PC-9 (cell line): ENCODE measurements around the gene PIGC. TPM values are rescaled to one million over a fixed set of nuclear protein-coding genes. Genes with fewer than 3 reads are reported as not detected.

Experiments
- BruUV-seq: library from RNA; stranded (reverse); fragments of 400-500 nt; replicated peaks from 2 replicates; lab custom pipeline; 2021; lab: Mats Ljungman, UMichigan
- CTCF ChIA-PET: fragments of 300-600 bp; sonication (Branson Sonifier 250); formaldehyde crosslinking; loops from one replicate; lab custom pipeline; 2022; ENCODE audit warnings: antibody characterized with exemption; lab: Charles Lee
- POLR2A ChIA-PET: fragments of 300-600 bp; sonication (Branson Sonifier 250); formaldehyde crosslinking; loops from one replicate; lab custom pipeline; 2022; ENCODE audit warnings: antibody characterized with exemption; ENCODE audit not compliant: unreplicated experiment; lab: Charles Lee
- DNase-seq, 2 experiments: peaks; one replicate each; pipeline versions ENCODE4 v3.0.0 to v3.0.0-alpha.2; 2015 to 2022; ENCODE audit warnings: mixed read lengths in 1 of 2
- H2AFZ ChIP-seq: fragments of 200-600 bp; sonication (generic); 2 replicates; pipeline ENCODE4 v1.8.1; 2017; ENCODE audit warnings: antibody characterized with exemption
- H3F3A ChIP-seq: fragments of 200-600 bp; sonication (generic); 2 replicates; pipeline ENCODE4 v1.8.1; 2017; ENCODE audit warnings: antibody characterized with exemption, mild to moderate bottlenecking, low read depth; ENCODE audit not compliant: insufficient read depth
- H3K27ac ChIP-seq: fragments of 200-600 bp; sonication (generic); 2 replicates; pipeline ENCODE4 v1.6.1; 2016; ENCODE audit warnings: mixed run types
- H3K27me3 ChIP-seq: fragments of 200-600 bp; sonication (generic); 2 replicates; pipeline ENCODE4 v1.6.1; 2016; ENCODE audit warnings: low read depth, mixed run types; ENCODE audit not compliant: insufficient read depth
- H3K36me3 ChIP-seq: fragments of 200-600 bp; sonication (generic); 2 replicates; pipeline ENCODE4 v1.6.1; 2016; ENCODE audit warnings: low read depth, mixed run types
- H3K4me1 ChIP-seq: fragments of 200-600 bp; sonication (generic); replicated peaks from 2 replicates; pipeline ENCODE4 v1.6.1; 2016; ENCODE audit warnings: mixed run types; ENCODE audit not compliant: insufficient read depth
- H3K4me2 ChIP-seq: fragments of 200-600 bp; sonication (generic); 2 replicates; pipeline ENCODE4 v1.6.1; 2017; ENCODE audit warnings: mixed run types
- H3K4me3 ChIP-seq: fragments of 200-600 bp; sonication (generic); 2 replicates; pipeline ENCODE4 v1.6.1; 2016; ENCODE audit warnings: mixed run types
- H3K79me2 ChIP-seq: fragments of 200-600 bp; sonication (generic); 2 replicates; pipeline ENCODE4 v1.6.1; 2017; ENCODE audit warnings: low read depth, mixed run types
- H3K9me2 ChIP-seq: fragments of 200-600 bp; sonication (generic); 2 replicates; pipeline ENCODE4 v1.8.1; 2017; ENCODE audit warnings: mild to moderate bottlenecking; ENCODE audit not compliant: insufficient read depth
- H3K9me3 ChIP-seq: fragments of 200-600 bp; sonication (generic); 2 replicates; pipeline ENCODE4 v1.8.1; 2016; ENCODE audit warnings: low read depth; ENCODE audit not compliant: insufficient read depth
- H4K20me1 ChIP-seq: fragments of 200-600 bp; sonication (generic); 2 replicates; pipeline ENCODE4 v1.8.1; 2017; ENCODE audit not compliant: insufficient read depth
- EZH2 ChIP-seq: fragments of 200-600 bp; sonication (generic); IDR thresholded peaks from 2 replicates; pipeline ENCODE4 v1.8.0; 2017; ENCODE audit warnings: antibody characterized with exemption, low read depth
- intact Hi-C: fragments of 100-400 bp; cut with micrococcal nuclease; formaldehyde crosslinking; loops from one replicate; pipeline ENCODE4 v1.10.0; 2022; ENCODE audit not compliant: unreplicated experiment
- total RNA-seq: library from RNA; stranded (reverse); gene quantifications from 2 replicates; pipeline ENCODE4 v1.2.3, GENCODE V29; 2021
- TF ChIP-seq, protein P1 (sequence below): fragments of 200-600 bp; sonication (generic); conservative IDR thresholded peaks from 2 replicates; pipeline ENCODE4 v1.6.1; 2017; ENCODE audit warnings: mixed run types, antibody characterized with exemption, mild to moderate bottlenecking, moderate library complexity

Gene PIGC
- total RNA-seq, 1 experiment from 2014 or later = 26.5 TPM

GRCh38 chr1:172397633-172398032 is 46.2 kb downstream of the PIGC start:
- intact Hi-C loops = loop anchor here (2.0 to 5.0 kb wide), 3 partner anchors 41 to 305 kb away; no protein-coding TSS in a partner anchor
- TF ChIP-seq, protein P1, sequence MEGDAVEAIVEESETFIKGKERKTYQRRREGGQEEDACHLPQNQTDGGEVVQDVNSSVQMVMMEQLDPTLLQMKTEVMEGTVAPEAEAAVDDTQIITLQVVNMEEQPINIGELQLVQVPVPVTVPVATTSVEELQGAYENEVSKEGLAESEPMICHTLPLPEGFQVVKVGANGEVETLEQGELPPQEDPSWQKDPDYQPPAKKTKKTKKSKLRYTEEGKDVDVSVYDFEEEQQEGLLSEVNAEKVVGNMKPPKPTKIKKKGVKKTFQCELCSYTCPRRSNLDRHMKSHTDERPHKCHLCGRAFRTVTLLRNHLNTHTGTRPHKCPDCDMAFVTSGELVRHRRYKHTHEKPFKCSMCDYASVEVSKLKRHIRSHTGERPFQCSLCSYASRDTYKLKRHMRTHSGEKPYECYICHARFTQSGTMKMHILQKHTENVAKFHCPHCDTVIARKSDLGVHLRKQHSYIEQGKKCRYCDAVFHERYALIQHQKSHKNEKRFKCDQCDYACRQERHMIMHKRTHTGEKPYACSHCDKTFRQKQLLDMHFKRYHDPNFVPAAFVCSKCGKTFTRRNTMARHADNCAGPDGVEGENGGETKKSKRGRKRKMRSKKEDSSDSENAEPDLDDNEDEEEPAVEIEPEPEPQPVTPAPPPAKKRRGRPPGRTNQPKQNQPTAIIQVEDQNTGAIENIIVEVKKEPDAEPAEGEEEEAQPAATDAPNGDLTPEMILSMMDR = no peak
- no peak for TF ChIP-seq EZH2
- H3K79me2 ChIP-seq = no peaks in the 10 kb centered on the region
- CTCF ChIA-PET = interaction anchor here (0.6 kb wide), 1 partner anchor 401 kb away, joined by 3 read pairs; no protein-coding TSS in a partner anchor
- H2AFZ ChIP-seq = no peak overlapping the region
- no peaks in the 10 kb centered on the region for H3K9me3 ChIP-seq
- no peaks in the 10 kb centered on the region for H3K36me3 ChIP-seq
- H3K27me3 ChIP-seq = no peaks in the 10 kb centered on the region
- no peak overlapping the region for H3K4me3 ChIP-seq
- H4K20me1 ChIP-seq = no peaks in the 10 kb centered on the region
- no peak overlapping the region for H3K4me2 ChIP-seq
- H3K9me2 ChIP-seq = no peaks in the 10 kb centered on the region
- no peak for DNase-seq
- POLR2A ChIA-PET = no interaction called here
- no TSS peak for BruUV-seq
- H3K4me1 ChIP-seq = no peaks in the 10 kb centered on the region
- no peak overlapping the region for H3K27ac ChIP-seq
- no peaks in the 10 kb centered on the region for H3F3A ChIP-seq

GRCh38 chr1:172397221-172397620 is 46.6 kb downstream of the PIGC start:
- no TSS peak for BruUV-seq
- POLR2A ChIA-PET = no interaction called here
- no peak for DNase-seq
- CTCF ChIA-PET = no interaction called here
- no peaks in the 10 kb centered on the region for H3K79me2 ChIP-seq
- no peak for TF ChIP-seq EZH2
- TF ChIP-seq, protein P1 = no peak
- H3K27me3 ChIP-seq = no peaks in the 10 kb centered on the region
- no peaks in the 10 kb centered on the region for H3K9me3 ChIP-seq
- H3F3A ChIP-seq = no peaks in the 10 kb centered on the region
- no peak overlapping the region for H3K4me2 ChIP-seq
- no peaks in the 10 kb centered on the region for H4K20me1 ChIP-seq
- H3K4me1 ChIP-seq = no peaks in the 10 kb centered on the region
- H3K9me2 ChIP-seq = no peaks in the 10 kb centered on the region
- intact Hi-C loops = loop anchor here (5.0 kb wide), 1 partner anchor 305 kb away; no protein-coding TSS in a partner anchor
- no peak overlapping the region for H3K27ac ChIP-seq
- H3K36me3 ChIP-seq = no peaks in the 10 kb centered on the region
- no peak overlapping the region for H3K4me3 ChIP-seq
- H2AFZ ChIP-seq = no peak overlapping the region

GRCh38 chr1:172395576-172395975 is 48.3 kb downstream of the PIGC start:
- Histone ChIP-seq H3K9me2 (no peaks in the 10 kb centered on the region), H3F3A (no peaks in the 10 kb centered on the region), H3K4me2 (no peak overlapping the region), H2AFZ (no peak overlapping the region), H4K20me1 (no peaks in the 10 kb centered on the region), H3K36me3 (no peaks in the 10 kb centered on the region), H3K9me3 (no peaks in the 10 kb centered on the region), H3K79me2 (no peaks in the 10 kb centered on the region), H3K27me3 (no peaks in the 10 kb centered on the region), H3K27ac (no peak overlapping the region), H3K4me3 (no peak overlapping the region), H3K4me1 (no peaks in the 10 kb centered on the region)
- BruUV-seq = no TSS peak
- CTCF ChIA-PET = no interaction called here
- no peak for DNase-seq
- intact Hi-C loops = loop anchor here (5.0 kb wide), 1 partner anchor 303 kb away; no protein-coding TSS in a partner anchor
- TF ChIP-seq, protein P1 = no peak
- TF ChIP-seq EZH2 = no peak
- POLR2A ChIA-PET = no interaction called here
